Measurements from ENCODE around the gene CZIB.
"Not testable (repeated sequence)": the region's sequence is repeated elsewhere in the genome, so short reads cannot be mapped to it uniquely, and the experiment has no call there.

The CZIB gene

GRCh38 chr1:53188099-53188498, 32.3 kb downstream of the CZIB start:
- DNase-seq = no peak

GRCh38 chr1:53187401-53187800, 33.0 kb downstream of the CZIB start:
- DNase-seq = no peak

GRCh38 chr1:53186533-53186932, 33.9 kb downstream of the CZIB start:
- DNase-seq = no peak

GRCh38 chr1:53185955-53186297, 34.5 kb downstream of the CZIB start:
- not testable (repeated sequence) for DNase-seq

GRCh38 chr1:53183095-53183990, 37.1 kb downstream of the CZIB start:
- DNase-seq = no peak

GRCh38 chr1:53182716-53183094, 37.7 kb downstream of the CZIB start:
- DNase-seq = no peak

GRCh38 chr1:53182111-53182593, 38.3 kb downstream of the CZIB start:
- DNase-seq = peak; percentile 82

GRCh38 chr1:53180951-53181350, 39.5 kb downstream of the CZIB start:
- no peak for DNase-seq

- DNase-seq = no peak
Observed at GRCh38 chr1:53180226-53180625, 40.2 kb downstream of the CZIB start.

- DNase-seq = no peak
Observed at GRCh38 chr1:53176452-53177208, 43.8 kb downstream of the CZIB start.

- no peak for DNase-seq
Observed at GRCh38 chr1:53174971-53175913, 45.2 kb downstream of the CZIB start.

- no peak for DNase-seq
Observed at GRCh38 chr1:53172426-53173128, 47.9 kb downstream of the CZIB start.

GRCh38 chr1:53166912-53167311, 53.5 kb downstream of the CZIB start:
- DNase-seq = no peak

GRCh38 chr1:53166366-53166765, 54.1 kb downstream of the CZIB start:
- no peak for DNase-seq

- DNase-seq = no peak
Observed at GRCh38 chr1:53165408-53165961, 54.9 kb downstream of the CZIB start.
